ENCODE results near the gene ATP5PD.

- TF ChIP-seq CTCF (IDR thresholded peaks at IDR 0.05) (no peak), POLR2A (IDR thresholded peaks at IDR 0.05) (no peak), EP300 (IDR thresholded peaks at IDR 0.05) (no peak), POLR2AphosphoS5 (IDR thresholded peaks at IDR 0.05) (no peak)
Measured at GRCh38 chr17:75081611-75082540, 35.1 kb upstream of the ATP5PD start.

Measured in sigmoid colon (tissue), 4 donors.